NCI-H510A (cell line): ENCODE data around the gene DCXR.

Source experiments
- DNase-seq: peaks from one replicate; lab custom pipeline; 2025; lab: John Stamatoyannopoulos, UW

Gene DCXR

DNA sequence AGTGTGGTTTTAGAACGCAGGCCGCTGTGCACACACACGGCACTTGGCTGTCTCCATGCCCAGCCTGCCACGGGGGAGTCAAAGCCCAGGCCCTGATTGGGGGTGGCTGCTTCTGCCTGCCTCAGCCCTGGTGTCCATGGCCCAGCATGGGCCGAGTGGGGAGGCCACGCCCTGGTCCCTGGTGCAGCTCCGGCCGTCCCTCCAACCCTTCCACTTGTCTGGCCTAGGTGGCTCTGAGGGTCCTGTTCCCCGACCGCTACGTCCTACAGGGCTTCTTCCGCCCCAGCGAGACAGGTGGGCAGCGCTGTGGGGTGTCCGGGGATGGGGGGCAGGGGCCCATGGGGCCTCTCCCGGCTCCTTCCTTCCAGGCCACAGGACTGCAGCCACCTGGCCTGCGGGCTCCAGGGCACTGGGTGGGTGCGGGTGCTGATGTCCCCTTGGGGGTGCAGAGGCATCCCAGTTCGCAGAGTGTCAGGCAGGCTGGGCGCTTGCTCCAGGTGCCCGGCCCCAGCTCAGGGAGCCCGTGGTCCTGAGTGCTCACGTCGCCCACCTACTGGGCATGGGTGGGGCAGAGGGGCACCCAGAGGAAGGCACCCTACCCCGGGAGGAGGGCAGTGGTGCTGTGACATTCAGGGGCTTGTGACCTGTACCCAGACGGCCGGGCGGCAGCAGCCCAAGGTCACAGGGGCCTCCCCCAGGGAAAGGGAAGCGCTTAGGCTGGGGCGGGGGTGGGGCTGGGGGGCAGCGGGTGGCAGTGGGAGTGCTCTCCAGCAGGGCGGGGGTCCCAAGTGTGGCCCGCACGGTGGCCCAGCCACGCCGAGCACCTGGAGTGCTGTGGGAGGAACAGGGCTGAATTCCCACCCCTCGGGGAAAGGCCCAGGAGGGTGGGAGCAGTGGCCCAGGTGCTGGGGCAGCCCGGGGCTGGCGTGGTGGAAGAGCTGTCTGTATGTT is 26.6 kb downstream of the DCXR start:
- DNase-seq = no peak

DNA sequence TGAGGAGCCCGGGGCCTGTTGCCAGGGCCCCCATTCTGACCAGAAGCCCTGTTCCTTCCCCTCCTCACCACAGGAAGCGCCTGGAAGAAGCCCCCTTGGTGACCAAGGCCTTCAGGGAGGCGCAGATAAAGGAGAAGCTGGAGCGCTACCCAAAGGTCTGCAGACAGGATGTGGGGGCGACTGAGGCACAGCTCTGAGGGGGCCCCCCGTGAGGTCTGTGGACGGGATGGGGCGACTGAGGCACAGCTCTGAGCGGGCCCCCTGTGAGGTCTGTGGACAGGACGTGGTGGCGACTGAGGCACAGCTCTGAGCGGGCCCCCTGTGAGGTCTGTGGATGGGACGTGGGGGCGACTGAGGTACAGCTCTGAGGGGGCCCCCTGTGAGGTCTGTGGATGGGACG is 28.1 kb downstream of the DCXR start:
- DNase-seq = no peak

DNA sequence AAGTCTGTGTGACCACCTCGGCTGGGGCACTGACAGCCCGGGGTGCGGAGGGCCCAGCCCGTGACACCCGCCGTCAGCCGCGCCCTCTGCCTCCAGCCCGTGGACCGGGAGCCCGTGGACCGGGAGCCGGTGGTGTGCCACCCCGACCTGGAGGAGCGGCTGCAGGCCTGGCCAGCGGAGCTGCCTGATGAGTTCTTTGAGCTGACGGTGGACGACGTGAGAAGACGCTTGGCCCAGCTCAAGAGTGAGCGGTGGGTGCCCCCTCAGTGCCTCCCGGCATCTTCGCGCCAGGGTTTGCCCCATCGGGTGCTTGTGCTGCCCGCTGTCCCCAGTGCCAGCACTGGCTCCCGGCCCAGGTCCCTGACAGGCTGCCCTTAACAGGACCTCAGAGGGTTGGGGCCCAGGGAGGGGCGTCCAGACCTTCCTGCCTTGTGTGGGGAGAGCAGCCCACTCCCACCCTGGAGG is 28.5 kb downstream of the DCXR start:
- no peak for DNase-seq

DNA sequence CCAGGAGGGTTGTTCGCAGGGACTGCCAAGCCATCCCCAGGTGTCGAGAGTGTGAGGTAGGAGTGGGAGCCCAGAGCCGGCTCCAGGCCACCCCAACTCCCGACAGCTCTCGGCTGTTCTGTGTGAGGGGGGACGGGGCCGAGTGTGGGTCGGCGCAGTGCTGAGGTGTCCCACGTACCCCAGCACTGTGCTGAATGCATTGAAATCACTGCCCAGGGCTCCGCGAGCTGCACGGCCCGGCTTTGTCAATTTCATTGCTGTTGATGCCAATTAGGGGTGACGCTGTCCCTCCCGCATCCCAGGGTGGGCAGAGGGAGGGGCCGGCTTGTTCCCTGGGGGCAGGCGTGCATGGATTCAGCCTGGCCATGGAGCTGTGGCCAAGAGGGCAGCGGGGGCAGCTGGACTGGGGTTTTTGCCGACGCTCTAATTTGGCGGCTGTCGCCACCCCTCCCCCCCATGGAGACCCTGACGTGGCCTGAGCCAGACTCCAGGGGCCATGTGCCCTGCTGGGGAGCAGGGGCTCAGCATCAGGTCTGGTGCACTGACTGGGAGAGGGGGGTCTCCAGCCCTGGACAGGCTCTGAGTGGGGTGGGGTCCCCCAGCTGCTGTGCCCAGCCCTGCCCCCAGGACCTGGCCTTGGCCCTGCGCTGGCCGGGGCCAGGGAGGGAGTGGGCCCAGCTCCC is 29.1 kb downstream of the DCXR start:
- no peak for DNase-seq

DNA sequence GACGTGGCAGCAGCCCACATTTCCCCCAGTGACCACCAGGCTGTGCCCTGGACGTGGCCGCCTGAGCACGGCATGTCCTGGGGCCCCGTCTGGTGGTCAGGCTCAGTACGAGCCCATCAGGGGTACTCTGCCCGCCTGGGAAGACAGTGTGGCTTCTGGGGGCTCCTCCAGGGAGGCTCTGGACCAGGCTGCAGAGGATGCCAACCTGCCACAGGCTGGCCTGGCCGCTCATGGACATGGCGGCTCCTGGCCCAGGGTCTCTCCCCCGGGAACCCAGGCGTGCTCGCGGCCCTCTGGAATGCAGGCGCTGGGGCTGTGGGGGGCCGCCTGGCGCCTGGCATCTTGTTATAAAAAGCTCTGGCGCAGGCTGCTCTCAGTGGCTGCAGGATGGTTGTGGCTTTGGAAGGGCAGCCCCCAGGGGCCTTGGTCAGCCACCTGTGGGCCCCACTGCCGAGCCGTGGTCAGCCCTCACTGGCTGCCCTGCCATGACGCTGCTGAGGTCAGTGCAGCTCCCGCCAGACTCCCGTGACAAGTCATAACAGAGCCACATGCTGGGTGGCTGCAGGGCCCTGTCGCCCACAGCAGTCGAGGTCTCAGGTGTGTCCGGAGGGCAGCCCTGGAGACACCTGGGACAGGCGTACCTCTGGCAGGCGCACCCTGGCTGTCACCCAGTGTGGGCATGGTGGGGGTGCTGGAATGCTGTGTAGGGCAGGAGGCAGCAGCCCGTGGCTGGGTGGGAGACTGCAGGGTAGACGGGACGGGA is 29.8 kb downstream of the DCXR start:
- DNase-seq = no peak

DNA sequence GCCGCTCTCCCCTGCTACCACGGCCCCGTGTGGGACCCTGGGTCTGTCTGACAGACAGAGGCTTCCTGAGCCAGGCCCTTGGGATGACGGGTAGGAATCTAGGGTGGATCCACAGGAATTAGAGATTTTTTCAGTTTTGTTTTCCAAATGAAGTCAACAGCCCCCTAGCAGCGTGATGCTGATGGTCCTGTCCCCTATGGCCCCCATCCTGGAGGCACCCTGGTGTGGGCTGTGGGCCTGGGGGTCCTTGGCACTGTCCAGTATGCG is 30.3 kb downstream of the DCXR start:
- DNase-seq = no peak

DNA sequence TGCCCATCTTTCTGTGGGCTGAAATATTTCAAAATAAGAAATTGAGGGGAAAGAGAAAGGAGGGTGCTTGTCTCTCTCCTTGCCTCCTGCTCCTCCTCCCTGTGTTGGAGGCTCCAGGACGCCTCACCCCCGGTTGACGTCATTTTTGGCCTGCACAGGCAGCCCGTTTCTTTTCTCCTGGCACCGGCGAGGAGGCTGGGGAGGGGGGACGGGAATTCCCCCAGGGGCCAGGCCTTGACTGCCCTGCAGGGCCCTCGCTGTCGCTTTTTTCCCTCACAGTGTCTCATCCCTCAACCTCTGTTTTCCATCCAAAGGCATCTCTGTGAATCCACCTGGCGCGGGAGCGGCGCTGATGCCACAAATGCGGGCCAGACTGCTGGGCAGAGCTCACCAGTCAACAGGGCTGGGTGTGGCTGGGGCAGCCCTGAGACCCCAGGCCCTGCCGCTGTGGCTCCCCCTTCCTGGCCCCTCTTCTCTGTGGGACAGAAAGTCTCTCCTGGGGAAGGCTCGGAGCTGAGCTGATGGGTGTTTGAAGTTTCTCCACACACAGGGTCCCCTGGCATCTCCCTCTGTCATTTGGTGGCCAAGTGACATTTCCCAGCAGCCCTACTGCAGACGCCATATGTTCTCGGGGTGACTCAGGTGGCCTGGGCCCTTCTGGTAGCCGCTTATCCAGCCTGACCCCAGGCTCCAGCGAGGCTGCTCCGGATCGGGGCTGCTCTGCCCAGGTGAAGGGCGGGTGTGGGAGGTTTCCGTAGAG is 30.8 kb downstream of the DCXR start:
- DNase-seq = no peak

DNA sequence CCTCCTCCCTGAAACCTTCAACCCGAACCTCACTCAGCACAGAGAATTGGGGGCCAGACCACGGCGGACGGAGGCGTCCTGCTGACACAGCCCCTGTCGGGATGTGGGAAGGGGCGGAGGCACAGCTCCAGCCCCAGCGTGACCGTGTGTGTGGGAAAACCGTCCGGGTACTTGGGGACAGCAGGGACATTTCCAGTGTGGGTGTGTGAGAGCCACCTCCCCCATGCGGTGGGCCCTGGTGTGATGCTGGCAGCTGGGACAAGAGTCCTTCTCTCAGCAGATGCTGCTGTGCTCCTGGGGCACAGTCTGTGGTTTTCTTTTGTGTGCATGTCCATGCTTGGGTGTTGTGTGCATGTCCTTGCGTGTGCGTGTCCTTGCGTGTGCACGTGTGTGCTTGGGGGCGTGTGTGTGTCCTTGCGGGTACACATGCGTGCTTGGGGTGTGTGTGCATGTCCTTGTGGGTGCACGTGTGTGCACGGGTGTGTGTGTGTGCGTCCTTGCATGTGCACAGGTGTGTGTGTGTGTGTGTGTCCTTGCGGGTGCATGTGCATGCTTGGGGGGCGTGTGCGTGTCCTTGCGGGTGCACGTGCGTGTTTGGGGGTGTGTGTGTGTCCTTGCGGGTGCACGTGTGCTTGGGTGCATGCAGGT is 31.7 kb downstream of the DCXR start:
- no peak for DNase-seq

DNA sequence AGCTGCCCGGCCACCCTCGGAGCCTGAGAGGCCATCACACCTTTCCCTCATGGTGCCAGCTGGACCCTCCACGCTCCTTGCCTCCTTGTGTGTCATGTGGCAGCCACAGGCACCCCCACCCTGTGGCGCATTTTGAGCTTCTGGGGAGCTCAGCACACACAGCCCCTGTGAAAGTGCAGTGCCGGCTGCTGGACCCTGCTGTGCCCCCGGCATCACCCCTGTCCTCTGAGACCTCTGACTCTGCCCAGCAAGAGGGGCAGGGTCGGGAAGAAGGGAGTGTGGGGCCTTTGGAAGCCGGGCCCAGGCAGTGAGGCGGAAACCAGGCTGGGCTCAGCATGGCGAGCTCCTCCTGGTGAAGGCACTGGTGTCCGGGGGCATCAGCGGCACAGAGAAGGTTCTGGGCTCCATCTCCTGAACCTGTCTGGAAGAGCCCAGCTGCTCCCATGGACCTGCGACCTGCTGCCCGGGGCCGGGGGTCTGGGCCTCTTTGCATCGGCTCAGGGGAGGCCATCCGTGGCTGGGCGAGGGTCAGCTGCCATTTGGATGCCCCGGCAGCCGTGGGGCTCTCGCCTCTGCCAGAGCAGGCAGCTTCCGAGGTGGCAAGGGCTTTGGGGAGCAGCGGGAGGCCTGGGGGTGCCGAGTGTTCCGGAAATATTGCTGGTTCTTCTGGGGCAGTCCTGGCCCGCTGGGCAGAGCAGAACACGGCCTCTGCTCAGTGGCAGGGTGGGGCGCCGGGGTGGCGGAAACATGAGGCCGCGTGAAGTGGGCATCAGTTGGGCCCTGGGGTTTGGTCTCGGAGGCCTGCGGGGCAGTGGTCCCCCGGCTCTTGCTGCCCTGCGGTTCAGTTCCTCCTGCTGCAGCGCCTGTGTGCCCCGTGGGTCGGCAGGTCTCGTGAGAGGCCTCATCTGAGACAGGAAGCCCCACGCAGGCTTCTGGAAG is 32.7 kb downstream of the DCXR start:
- no peak for DNase-seq

DNA sequence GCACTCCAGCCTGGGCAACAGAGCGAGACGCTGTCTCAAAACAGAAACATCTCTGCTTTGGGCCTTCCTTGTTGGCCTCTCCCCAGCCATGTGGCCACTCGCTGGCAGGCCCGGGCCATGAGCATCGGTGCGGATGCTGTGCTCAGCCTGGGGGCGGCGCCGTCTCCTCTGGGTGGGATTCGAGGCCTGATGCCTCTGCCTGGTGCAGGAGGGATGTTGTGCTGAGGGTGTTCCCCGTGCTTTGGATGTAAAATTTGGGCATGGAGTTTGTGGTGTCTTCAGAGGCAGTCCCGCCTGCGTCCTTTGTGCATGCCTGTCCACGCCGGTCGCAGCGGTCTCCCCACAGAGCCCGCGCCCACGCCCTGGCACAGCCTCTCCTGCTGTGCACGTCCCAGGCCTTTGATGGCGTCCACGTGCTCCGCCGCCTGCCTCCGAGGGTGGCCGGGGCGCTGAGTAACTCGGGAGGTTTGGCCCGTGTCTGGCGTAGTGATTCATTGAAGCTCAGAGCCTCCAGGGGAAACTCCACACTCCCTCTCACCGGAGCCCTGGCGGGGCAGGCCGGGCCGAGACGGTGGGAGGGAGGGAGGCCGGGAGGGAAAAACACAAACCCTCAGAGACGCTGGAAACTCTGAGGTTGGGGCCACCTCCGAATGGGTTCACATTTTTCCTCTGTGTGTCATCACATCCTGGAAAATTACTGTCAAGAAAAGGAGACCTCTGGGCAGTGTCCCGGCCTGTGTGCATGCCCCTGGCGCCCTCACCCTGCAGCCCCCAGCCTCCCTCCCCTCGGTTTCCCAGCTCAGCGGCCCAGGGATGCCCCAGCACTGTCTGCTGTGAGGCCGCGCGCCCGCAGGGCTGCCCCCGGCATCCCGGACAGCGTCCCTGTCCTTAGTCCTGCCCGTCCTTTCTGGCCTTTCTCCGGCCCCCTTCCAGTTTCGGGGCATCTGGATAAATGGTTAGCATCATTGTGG is 33.8 kb downstream of the DCXR start:
- no peak for DNase-seq

DNA sequence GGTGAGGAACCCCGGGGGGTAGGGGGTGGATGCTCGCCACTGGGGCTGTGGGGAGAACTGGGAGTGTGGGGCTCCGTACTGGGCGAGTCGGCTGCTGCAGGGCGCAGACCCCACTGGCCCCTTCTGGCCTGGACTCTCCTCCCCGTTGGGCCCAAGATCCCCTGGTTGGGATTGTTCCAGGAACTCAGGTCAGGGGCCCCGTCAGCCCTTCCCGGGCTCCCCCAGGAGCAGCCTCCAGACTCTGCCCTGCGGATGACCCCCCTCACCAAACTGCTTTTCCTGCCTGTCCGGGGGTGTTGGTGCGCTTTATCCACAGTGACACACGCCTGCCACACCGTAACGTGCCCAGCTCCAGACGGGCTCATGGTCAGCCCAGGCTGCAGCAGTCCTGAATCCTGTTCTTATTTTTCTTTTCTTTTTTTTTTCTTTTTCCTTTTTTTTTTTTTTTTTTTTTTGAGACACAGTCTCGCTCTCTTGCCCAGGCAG is 35.9 kb downstream of the DCXR start:
- DNase-seq = no peak

DNA sequence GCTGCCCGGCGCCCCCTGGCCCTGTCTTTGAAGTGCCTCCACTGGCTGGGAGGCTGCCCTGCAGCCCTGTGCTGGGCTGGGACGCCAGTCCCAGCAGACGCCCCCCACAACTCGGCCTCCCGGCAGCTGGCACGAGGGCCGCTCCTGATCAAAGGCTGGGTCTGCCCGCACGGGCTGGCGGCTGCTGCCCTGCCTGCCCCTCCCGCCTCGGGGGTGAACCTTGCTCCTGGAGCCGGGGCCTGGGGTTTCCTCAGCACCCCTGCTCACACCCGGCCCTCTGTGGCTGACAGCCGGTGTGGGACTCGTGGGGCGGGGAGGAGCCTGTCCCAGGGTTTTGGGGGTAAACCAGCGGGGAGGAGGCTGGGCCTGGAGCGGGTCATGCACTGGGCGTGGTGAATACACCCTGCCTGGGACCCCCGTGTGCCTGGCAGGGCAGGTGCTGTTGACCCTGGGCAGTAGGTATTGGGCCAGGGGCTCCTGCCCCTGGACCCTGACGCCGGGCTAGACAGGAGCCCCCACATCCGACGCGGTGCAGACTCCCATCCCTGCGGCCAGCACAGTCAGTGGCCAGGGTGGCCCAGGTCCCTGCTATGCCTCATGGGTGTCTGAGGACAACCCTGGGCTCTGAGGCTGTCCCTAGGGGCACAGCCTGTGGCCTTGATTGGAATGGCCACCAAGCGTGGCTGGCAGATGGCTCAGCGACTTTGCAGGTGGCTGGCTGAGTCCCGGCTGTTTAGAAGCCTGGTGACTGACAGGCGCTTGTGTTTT is 36.5 kb downstream of the DCXR start:
- no peak for DNase-seq

DNA sequence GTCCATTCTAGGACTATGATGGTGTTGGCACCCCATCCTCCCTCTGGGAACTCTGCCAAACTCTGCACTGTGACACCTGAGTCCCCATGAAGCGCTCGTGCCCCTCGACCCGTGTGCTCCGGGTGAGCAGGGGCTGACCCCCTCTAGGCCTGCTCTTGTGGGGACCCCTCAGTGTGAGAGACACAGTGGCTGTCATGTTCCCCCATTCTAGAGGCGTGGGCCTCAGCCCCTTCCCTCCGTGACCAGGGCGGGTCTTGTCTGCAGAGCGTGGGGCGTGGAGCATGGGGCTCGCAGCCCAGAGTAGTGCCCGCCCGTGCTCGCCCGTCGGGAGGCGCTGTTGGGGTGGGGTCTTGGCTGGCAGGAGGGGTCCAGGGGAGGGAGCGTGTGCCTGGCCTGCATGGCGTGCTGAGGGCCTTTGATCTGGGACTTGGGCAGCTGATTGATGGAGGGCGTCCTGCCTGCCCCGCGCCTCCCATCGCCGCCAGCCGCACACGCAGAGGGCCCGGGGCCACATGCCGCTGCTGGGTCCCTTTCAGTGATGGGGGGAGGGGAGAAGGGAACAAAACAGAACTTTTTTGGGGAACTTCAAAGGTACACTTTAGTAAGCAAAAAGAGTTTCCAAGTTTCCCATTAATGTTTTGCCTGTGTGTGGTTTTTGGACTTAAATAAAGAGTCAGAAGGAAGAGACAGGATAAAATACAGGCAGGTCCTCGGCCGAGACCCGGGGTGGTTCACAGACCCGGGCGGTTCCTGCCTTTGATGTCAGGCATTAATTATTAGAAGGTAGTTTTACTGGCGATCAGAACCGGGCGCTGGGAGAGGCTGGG is 37.3 kb downstream of the DCXR start:
- no peak for DNase-seq

DNA sequence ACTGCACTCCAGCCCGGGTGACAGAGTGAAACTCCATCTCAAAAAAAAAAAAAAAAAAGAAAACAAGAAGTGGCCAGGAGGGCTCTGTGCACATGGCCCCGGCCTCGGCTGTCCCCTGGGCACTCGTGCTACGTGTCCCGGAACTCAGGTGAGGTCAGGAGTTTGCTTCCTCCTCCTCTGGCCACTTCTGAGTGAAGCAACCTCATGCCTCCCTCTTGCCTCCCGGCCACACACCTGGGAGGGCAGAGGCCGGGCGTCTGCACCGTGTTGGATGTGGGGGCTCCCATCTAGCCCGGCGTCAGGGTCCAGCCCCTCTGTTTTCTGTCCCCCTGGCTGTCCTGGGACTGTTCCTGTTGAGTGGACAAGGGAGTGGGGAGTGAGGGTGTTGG is 37.9 kb downstream of the DCXR start:
- no peak for DNase-seq

DNA sequence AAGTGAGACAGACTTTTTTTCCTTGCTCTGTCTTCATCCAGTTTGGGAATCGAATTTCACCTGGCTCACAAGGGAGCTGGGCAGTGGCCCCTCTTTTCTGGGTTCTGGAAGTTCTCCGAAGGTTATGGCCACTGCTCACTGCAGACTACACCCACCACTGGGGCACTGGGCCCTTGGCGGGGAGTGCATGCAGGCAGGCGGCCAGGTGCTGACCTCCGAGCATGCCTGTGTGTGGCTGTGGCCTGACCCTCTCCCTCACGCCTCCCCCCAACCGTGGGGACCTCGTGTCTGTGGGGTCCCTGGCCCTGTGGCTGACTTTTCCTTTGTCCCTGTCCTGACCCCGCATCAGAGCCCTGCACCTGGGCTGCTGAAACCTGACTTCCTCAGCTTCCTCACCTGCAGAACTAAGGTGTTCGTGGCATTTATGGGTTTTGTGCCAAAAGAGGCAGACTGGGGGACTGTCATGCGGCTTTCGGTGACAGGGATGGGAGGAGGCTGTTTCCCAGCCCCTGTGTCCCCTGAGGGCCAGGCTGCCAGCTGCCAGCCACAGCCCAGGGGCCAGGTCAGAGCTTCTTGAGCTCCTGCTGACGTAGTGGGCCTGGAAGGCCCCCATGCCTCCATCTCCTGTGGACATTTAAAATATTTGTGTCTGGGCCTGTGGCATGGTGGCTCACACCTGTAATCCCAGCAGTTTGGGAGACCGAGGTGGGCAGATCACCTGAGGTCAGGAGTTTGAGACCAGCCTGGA is 38.6 kb downstream of the DCXR start:
- no peak for DNase-seq

DNA sequence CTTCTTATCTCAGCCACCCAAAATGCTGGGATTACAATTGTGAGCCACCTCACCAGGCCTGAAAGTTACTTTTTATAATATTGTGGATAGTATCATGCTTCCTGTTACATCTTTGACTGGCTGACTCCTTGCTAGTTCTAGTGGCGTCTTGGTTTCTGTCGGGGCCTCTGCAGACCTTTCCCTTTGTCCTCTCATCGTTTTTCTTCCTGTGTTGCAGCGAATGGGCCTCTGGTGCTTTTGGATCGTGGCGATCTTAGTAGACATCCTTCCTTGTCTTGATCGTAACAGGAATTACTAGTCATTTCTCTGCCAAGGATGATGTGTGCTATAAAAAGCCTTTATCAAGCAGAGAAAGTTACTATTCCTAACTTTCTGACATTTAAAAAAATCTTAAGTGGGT is 39.3 kb downstream of the DCXR start:
- DNase-seq = no peak
